Activated CD4-positive, CD25-positive, alpha-beta regulatory T cell treated with anti-CD3 and anti-CD28 coated beads, Interleukin-2, amount 50 U/mL, for 24 hours (primary cell): ENCODE measurements around the gene FYTTD1.

Source experiments
- ATAC-seq, 2 donors: fragments of 150-1000 bp; cut with Tn5 transposase; one replicate each; pipeline ENCODE4 v1.10.0; 2021; ENCODE audit warnings: mild to moderate bottlenecking in 1 of 2, moderate library complexity in 1 of 2

The FYTTD1 gene

DNA sequence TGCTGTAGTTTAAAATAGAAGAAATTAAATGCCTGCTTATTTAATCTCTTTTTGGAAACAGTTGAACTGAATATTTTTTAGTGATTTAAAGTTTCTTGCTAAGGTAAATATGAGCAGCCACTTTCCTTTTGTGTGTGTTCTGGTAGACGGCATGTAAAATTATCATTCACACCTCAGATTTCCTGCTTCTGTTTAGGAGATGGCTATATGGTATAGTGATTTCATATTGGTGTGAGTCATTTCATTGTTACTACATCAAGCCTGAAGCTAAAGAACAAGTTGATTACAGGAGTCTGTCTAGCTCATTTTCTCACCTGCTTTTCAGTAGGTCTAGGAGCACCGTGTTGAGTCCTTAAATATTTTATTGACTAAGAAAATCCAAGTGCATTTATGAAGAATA lies 43.6 kb downstream of the FYTTD1 start:
- ATAC-seq: peak; percentile 71 to 77

GRCh38 chr3:197794115-197794514 lies 44.4 kb downstream of the FYTTD1 start:
- no peak for ATAC-seq

GRCh38 chr3:197795200-197795599 lies 45.5 kb downstream of the FYTTD1 start:
- ATAC-seq: no peak

- no peak for ATAC-seq
Measured at GRCh38 chr3:197796087-197796486, 46.4 kb downstream of the FYTTD1 start.

- ATAC-seq: no peak
Measured at GRCh38 chr3:197798863-197799262, 49.2 kb downstream of the FYTTD1 start.

GRCh38 chr3:197800379-197800778 lies 50.7 kb downstream of the FYTTD1 start:
- no peak for ATAC-seq

DNA sequence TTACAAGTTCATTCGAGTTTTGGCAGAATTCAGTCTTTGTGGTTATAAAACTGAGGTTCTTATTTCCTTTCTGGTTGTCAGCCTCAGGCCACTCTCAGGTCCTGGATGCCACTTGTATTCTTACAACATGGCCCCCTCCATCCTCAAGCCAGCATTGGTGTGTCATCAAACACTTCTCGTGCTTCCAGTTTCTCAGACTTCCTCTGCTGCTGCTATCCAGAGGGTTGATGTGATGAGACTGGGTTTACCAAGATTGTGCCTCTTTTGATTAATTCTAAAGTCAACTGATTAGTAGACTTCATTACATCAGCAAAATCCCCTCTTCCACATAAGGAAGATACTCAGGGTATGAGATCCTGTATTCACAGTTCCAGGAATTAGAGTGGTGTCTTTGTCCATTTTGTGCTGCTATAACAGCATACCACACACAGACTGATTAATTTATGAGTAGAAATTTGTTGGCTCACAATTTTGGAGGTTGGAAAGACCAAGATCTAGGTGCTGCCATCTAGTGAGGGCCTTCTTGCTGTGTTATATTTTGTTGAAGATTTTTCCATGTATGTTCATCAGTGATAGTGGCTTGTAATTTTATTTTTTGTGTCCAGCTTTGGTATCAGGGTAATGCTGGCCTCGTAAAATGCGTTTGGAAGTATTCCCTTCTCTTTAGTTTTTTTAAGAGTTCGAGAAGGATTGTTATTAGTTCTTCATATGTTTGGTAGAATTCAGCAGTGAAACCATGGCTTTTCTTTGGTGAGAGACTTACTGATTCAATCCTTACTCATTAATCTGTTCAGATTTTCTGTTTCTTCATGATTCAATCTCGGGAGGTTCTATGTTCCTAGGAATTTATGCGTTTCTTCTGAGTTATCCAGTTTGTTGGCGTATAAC lies 52.5 kb downstream of the FYTTD1 start:
- ATAC-seq: peak; percentile 37 to 48

GRCh38 chr3:197802779-197803459 lies 53.2 kb downstream of the FYTTD1 start:
- ATAC-seq: no peak

DNA sequence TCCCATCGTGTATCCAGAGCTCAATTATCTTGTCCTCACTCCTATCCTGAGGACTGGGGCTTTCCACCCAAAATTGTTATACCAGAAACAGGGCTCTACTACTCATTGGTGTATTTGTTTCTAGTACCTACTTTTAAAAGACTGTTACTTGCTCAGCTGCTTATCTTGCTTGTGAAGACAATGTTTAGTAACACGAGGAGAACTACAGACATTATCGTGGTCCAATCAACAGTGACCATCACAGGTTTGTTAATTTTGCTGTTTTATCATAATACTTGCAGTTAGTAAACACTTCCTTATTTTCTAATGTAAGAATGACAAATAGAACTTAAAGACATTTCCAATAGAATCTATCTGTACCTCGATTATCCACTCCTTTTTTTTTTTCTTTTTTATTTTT lies 54.8 kb downstream of the FYTTD1 start:
- no peak for ATAC-seq

DNA sequence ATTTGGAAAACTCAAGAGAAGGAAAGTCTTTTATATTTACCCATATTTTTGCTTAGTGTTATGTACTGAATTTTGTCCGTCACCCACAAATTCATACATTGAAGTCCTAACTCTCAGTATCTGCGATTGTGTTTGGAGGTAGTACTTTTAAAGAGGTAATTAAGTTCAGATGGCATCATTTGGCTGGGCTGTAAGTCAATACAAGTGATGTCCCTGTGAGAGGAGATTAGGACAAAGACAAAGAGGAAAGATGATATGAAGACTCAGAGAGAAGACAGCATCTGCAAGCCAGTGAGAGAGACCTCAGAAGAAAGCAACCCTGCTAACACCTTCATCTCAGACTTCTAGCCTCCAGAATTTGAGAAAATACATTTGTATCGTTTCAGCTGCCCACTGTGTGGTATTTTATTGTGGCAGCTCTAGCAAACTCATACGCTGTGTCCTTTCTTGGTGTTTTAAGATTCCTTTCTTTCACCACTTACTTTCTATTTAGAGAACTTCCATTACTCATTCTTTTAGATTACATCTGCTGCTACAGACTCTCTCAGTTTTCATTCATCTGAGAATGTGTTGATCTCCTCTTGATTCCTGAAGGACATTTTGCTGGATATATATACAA lies 58.4 kb downstream of the FYTTD1 start:
- peak in 1 of 2 donors; percentile 36 for ATAC-seq

- ATAC-seq: no peak
Measured at GRCh38 chr3:197809356-197810020, 59.8 kb downstream of the FYTTD1 start.

GRCh38 chr3:197810901-197811300 lies 61.2 kb downstream of the FYTTD1 start:
- ATAC-seq: no peak

DNA sequence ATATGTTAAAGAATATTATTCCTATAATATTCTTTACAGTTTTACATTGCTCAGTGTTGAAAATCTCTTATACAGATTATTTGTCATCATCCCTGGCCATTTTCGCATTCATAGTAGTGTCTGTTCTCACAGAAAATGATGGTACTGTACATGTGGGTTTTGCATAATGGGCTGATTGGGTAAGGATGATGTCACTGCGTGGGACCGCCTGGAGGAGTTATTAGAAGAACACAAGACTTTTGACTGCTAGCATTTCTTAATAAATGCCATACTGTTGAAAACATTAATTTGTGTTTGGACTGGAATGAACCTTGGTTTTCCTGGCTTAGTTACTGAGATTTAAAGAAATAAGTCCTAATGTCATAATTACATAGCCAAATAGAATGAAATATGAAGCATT lies 61.7 kb downstream of the FYTTD1 start:
- ATAC-seq: no peak

- ATAC-seq: no peak
Measured at GRCh38 chr3:197814372-197814771, 64.7 kb downstream of the FYTTD1 start.

DNA sequence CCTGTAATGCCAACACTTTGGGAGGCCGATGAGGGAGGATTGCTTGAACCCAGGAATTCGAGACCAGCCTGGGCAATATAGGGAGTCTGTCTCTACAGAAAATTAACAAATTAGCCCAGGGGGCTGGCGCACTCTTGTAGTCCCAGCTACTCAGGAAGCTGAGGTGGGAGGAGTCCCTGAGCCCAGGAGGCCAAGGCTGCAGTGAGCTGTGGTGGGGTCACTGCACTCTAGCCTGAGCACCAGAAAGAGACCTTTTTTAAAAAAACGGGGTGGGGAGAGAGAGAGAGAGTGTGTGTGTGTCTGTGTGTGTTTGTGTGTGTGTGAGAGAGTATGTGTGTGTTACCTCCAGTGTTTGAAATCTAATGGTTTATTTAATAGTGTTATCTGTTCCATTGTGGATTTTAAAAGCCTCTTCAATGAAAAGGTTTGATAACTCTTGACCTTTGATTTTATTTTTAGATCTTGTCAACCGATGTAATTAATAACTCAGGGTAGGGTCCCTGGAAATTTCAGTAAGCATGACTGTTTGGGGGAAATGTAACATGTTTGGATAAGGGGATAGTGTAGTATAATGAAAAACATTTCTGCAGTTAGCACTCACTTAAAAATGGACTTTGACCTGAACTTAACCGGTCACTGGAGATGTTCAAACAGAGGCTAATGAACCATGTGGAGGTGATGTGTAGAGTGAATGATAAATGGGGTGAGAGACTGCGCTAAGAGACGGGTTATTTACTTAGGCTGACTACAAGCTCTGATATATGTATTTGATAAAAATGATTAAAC lies 71.1 kb downstream of the FYTTD1 start:
- no peak for ATAC-seq

DNA sequence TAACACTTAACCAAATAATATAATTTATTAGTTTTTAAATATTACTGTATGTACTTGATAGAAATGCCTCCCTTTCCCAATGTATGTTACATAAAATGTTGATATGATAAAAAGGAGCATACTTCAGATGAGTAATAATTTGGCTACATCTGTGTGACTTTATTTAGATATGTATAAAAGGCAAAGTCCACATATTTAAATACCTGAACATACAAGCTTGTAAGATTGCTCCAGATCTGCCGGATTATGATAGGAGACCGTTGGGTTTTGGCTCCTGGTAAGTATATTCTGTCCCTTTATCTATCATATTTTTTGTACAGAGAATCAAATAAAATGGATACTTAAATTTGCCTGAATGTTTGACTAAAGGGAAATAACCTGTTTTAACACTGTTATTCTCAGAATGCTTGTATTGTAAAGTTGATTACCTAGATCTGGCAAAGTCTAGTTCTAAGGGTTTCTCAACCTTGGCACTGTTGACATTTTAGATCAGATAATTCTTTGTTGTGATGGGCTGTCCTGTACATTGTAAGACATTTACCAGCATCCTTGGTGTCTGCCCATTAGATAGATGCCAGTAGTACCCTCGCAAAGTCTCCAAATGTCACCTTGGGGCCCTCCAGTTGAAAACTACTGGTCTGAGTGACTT lies 79.8 kb downstream of the FYTTD1 start:
- ATAC-seq: no peak

GRCh38 chr3:197830308-197830966 lies 80.8 kb downstream of the FYTTD1 start:
- ATAC-seq: no peak

DNA sequence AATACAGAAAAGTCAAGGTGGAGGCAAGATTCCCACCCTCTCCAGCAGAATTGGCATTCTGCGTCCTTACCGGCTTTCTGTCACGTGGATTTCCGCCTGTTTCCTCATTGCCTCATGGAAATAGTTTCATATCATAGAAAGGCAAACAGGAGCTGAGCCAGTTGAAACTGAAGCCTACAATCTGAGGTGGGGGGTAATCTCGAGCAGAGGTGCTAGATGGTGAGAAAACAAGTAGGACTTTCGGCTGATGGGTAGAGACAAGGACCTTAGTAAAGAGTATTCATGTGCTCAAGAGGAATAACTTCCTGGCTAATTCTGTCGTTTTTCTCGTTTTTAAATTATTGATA lies 81.3 kb downstream of the FYTTD1 start:
- ATAC-seq: no peak

DNA sequence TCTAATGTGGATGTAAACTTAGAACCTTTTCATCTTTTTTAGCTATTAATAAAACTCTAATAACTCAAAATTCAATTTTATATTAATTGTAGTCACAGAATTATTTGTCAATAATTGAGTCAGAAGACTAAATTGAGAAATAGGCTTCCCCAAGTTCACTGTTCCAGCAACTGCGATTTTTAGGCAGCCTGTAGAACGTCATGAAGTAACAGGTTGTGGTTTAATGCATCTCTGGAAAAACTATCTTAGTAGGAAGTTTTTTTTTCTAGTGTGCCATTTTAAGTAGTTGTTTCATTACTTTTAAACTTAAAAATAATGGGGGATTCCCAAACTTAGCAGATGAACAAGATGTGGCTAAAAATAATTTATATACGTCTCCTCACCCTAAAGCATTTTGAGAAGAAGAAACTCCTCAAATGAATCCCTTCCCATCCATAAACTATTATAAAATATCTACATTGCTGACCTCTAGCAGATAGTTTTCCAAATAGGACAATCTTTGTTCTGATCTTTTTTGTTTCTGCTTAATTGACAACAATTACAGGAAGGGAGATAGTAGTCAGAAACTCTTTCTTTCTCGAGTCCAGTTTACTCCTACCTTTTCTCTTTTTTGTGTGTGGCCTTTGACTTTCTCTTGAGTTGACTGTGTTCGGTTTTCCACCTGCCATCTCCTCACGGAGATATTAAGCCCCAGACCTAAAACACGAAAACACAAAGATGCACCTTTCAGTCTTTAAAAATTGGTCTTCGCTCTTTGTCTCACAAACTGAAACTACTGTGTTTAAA lies 84.4 kb downstream of the FYTTD1 start:
- no peak for ATAC-seq

- ATAC-seq: peak in 1 of 2 donors; percentile 45
Measured at GRCh38 chr3:197835509-197835908, 85.8 kb downstream of the FYTTD1 start.
